HG03432 (cell line): ENCODE results near the gene UBE2I.

Source experiments
- ATAC-seq: cut with Tn5 transposase; IDR thresholded peaks from one replicate; pipeline ENCODE4 v1.9.1; 2021; ENCODE audit warnings: mild to moderate bottlenecking, moderate library complexity; ENCODE audit not compliant: unreplicated experiment

UBE2I gene

DNA sequence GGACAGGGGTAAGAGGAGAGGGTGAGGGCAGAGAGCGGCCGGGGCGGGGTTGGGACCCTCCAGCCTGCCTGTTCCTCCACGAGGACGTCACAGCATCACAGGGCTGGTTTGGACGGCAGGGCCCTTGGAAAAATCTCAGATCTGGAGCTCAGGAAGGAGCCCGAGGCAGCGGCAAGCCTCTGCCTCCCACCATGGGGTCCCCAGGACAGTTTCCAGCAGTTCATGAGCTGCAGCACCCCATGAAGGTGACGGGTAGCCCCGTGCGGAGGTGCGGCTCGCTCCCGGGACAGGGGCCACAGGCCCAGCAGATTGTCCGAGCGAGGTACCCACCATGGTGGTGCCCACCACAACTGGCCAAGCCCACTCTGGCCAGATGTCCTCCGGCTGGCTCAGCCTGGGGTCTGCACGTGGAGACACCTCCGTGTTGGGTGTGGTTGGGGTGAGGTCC lies 32.3 kb upstream of the UBE2I start:
- no peak for ATAC-seq

DNA sequence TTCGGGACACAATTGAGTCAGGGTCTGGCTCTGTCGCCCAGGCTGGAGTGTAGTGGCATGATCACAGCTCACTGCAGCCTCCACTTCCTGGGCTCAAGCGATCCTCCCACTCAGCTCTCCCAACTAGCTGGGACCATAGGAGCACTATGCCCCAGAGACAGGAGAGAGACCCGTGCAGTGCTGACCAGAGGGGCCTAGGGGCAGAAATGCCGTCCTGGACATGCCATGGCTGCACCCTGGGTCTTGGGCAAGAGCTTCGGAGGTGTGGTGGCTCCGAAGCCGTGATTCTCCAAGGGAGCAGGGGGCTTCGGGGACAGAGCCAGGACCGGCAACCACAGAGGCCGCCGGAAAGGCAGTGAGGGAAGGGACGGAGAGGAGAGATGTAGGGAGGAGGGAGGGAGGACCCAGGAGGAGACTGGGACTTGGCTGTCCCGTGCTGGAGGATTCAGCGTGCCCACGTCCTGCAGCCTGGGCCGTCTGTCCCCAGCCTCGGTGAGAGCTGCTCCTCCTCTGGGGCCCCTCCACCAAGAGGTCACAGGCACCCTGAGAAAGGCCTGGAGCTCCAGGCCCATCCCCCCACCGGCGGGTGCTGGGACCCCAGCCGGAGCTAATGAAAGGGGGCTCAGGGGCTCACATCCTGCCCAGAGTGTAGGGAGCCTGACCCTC lies 31.7 kb upstream of the UBE2I start:
- no peak for ATAC-seq

DNA sequence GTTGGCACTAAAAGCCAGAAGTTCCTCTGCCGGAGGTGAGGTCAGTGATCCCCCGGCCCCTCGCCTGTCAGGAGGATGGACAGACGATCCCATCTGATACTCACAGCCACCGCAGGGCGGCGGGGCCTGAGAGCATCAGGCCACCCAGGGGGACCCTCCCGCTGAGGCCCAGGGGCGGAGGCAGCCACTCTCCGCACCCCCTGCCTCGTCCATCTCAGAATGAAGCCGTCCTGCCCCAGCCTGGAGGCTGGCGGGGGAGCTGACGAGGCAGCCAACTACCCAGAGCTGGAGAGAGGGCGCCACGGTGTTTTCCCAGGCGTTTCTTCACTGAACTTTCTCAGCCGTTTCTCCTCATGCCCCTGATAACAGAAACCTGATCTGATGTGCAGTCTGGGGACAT lies 31.0 kb upstream of the UBE2I start:
- ATAC-seq: no peak

DNA sequence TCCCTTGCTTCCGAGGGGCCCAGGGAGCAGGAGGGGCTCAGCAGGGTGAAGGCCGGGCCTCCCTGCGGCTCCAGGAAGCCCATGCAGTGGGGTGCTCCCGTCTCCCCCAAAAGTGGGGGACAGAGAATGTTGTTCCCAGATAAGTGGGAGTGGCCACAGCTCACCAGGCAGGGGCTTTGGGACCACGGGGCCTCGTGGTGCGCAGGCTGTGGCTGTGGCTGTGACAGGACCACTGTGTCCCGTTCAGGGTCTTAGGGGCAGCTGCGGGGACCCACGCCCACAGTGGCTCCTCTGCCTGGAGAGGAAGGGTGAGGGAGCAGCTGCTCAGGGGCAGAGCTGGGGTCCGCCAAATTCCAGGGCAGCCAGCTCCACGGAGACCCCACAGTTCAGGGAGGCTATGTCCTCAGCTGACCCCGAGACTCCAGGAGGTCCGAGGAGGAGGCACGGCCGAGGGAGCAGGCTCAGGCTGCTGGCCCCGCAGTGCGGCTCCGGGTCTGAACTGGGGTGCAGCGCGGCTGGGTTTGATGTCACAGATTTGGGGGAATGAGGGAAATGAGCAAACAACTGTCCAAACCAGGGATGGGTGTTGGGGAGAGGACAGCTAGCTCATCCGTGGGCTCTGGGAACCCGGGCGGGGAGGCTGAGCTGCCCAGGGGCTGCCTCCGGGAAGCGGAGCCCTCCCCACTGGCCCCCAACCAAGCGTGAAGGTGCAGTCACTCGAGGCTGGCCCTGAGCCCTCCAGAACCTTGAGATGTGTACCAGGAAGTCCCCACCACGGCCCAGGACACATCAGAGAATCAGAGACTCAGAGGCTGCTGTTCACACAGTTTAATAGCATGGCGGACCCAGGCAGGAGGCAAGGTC lies 30.1 kb upstream of the UBE2I start:
- ATAC-seq: no peak

DNA sequence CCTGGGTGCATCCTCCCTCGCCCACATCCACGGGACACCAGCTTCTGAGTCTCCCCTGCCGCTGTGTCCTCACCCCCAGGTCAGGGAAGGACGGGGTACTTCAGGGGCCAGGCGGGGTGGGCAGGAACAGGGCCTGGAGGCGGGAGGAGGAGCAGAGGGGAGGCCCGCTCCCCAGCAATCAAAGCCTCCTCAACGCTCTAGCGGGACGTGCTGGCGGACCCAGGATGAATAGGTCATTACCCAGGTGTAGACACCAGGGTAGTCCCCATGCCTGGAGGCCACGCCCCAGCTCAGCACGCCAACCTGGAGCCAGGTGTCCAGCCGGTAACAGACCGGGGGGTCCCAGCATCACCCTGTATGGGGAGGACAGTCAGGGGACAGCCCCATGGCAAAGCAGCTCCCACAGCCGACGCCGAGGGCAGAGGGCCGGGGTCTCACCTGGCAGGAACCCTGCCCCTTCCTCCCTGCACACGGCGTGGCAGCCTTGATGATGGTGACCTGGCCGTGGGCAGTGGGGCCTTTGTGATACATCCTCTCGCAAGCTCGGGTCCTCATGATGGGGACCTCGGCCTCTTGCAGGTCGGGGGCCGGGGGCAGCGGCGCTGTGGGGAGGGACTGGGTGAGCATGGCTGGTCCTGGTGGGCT lies 29.4 kb upstream of the UBE2I start:
- no peak for ATAC-seq

DNA sequence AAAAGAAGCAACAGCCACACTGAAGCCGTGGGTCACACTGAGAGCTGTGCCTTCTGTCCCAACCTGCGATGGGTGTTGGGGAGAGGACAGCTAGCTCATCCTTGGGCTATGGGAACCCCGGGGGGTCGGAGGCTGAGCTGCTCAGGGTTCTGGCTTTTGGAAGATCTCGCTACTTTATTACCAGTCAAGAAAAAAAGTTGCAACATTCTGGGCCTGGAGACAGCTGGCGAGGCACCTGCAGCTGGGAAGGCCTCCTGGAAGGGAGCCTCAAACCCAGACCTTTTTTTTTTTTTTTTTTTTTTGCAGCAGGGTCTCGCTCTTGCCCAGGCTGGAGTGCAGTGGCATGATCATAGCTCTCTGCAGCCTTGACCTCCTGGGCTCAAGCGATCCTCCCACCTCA lies 28.7 kb upstream of the UBE2I start:
- no peak for ATAC-seq

DNA sequence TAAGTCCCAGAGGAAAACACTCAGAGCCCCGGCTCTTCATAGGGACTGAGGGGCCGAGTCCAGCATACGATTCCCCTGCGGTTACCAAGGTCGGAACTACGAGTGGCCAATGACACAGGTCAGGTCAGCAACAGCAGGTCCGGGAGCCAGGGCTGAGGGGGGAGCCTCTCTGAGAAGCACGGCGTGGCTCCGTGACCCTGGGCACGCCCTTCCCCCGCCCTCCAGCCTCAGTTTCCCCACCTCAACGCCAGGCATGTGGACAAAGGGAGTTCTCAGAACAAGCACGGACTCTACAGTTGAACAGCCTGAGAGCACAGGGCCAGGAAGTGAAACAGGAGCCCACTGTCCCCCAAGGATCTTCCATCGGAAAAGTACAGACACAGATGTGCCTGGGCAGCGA lies 27.9 kb upstream of the UBE2I start:
- no peak for ATAC-seq

DNA sequence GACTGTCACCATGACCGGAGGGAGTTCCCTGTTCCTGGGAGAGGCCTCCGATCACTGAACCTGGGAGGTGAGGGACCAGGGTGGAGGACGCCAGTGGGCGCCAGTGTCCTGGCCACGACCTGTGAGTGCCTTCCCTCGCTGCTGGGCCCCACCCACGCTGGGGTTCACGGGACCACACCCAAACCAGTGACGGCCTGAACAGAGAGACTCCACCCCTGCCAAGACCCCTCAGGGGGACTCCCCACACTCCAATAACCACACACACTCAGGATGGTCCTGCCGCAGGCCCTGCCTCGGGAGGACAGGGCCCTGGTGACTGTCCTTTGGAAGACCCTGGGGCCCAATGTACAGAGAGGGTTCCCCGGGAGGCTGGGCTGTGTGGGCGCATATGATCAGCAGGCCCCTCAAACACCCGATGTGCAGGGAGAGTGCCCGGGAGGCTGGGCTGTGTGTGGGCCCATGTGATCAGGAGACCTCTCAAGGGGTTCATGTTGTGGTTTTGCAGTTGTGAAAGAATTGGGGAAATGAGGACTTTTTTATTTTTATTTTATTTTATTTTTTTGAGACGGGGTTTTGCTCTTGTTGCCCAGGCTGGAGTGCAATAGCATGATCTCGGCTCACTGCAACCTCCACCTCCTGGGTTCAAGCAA lies 27.0 kb upstream of the UBE2I start:
- no peak for ATAC-seq

DNA sequence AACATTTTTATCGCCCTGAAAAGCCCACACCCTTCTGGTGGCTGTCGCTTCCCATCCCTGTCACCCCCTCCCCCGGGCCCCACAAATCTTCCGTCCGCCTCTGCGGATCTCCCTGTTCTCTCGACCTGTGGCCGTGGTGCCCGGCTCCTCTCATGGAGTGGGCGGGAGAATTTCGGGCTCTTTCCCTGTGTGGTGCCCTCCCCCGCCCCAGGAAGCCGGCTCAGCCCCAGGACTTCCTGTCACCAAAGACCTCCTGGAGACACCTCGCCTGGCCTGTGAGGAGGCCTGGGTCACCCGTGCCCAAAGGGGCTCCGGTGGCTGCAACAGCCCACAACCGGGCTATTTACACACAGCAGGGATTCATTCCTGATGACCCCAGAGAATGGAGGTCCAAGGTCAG lies 26.1 kb upstream of the UBE2I start:
- ATAC-seq: no peak

DNA sequence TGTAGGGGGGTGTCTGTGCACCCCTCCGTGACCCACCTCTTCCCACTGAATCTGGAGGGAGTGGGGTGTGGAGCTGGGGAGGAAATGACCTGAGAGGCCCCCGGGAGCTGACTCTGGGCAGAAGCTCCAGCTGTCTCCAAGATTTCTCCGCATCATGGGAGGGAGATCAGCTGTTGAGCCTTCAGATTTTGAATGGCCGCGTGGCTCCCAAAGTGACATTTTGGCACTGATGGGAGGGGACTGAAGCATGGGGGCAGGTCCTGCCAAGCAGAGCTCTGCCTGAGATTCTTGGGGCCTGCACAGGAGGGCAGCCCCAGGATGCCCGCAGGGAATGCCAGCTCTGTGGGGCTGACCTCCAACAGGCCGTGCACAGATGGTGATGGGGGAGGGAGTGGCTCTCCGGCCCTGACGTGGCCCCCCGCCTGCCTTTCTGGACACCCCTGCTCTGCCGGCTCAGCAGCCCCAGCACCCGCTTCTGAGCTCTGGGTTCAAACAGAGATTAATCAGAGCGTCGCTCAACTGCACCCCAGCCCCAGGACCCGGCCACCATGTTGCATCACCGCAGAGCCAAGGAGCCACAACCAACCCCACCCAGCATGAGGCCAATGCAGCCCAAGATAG lies 25.3 kb upstream of the UBE2I start:
- no peak for ATAC-seq

DNA sequence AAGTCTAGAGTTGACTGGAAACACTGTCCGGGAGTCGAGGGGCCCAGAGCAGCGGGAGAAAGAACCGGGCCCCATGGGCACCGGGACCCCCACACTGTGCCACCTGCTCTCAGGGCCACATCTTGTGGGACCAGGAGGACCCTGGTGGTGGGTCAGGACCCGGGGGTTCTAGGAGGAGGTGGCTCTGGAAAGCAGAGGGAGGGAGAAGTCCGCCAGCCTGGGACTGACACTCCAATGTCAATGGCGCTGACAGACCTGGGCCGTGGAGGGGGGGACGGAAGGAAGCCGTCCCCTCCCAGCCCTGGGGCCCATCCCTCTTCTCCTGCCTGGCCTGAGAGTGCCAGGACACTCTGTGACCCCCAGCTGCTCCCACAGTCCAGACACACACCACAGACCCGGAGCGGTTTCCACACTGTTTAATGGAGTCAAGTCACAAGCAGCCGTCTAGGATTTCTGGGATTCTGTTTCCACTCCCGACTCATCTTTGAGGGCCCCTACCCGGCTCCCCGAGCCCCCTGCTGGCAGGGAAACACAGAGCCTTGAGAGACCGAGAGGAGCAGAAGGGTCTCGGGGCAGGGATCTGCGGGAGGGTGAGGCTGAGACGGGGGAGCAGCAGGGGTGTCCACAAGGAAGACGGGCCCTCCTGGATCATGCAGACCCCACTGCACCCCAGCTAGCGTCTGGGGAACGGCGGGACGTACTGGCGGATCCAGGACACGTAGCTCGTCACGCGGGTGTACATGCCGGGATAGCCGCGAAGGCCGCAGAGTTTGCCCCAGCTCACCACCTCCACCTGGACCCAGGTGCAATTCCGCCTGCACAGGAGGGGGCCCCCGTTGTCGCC lies 23.5 kb upstream of the UBE2I start:
- ATAC-seq: no peak

DNA sequence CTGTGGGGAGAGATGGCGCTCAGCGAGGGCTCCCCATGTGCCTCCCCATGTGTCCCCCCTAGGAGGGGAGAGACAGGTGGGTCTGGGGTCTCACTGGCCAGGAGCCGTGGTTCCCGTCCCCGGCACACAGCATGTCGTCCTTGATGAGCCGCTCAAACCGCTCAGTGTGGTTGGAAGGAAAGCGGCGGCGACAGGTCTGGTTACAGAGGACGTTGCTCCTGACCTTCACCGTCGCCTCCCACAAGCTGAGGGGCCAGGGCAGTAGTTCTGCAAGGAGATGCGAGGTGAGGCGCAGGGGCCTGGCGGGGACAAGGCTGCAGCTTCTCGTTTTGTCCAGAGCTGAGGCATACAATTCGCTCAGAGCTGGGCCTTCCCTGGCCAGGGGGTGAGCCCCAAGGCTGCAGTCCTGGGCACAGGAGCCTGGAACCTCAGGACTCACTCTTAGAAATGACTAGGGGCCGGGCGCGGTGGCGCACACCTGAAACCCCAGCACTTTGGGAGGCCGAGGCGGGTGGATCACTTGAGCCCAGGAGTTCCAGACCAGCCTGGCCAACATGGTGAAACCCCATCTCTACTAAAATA lies 22.8 kb upstream of the UBE2I start:
- no peak for ATAC-seq

DNA sequence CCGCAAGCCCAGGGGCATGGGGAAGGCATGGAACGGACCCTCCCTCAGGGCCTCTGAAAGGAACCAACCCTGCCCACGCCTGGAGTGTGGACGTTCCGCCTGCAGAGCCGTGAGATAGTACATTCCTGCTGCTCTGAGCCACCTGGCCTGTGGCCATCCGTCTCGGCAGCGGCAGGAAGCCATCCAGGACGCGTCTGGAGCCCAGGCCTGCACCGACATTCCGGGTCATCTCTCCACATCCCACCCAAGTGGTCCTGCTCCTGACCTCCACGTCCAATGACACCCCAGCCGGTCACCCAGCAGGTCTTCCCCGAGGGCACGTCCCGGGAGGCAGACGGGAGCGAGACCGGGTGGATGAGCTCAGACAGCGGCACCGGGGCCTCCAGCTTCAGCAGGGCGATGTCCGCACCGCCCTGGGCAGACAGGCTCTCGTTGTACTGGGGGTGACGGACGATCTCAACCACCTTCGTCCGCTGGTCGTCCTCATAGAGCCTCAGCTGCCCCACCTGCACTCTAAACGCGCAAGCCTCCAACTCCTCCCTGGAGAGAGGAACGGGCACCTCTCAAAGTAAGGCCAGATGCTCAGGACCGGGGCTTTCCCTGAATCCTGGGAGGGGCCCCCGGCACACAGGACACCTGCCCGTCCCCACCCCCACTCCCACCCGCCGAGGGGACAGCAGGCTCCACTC lies 21.3 kb upstream of the UBE2I start:
- no peak for ATAC-seq

DNA sequence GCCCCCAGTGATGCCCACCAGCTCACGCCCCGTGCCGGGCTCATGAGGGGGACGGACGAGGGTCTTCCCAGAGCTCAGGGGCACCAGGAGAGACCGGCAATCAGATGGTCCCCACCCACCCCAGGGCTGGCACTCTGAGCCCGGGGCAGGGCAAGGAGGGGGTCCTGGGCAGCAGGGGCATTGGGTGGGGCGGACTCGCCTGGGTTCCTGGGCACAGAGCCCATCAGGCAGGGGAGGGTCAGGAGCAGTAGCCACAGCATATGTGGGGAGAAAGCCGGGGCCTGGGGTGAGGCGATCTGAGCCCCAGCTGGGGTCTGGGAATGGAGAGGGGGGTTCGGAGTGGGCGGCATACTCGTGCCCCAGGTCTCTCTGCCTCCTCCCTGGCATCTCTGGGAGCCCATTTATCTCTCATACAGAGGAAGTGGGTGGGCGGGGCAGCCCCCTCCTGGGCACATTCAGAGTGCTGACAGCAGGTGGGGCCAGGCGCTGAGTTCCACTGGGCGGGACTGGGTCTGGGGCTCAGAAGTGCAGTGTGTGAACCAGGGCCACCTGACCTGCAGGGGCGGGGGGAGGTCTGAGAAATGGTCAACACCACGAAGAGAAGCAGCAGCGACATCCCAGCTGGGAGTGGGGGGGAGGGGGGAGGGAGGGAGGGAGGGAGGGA lies 20.5 kb upstream of the UBE2I start:
- no peak for ATAC-seq

DNA sequence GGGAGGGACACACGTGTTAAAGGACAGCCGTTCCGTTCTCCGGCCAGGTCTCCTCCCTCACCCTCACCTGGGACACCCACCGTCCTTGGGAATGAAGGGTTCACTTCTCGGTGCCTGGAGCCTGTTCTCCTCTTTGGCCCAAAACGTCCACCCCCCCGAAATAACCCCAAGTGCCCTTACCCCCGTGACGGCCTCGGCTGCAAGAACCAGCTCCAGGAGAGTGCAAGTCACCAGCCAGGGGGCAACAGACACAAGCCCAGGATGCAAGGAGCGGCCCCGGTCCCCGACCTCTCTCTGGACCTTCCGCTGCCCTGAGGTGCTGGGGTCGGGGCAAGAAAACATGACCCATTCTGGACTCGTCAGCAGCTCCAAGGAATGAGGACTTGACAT lies 20.0 kb upstream of the UBE2I start:
- no peak for ATAC-seq

DNA sequence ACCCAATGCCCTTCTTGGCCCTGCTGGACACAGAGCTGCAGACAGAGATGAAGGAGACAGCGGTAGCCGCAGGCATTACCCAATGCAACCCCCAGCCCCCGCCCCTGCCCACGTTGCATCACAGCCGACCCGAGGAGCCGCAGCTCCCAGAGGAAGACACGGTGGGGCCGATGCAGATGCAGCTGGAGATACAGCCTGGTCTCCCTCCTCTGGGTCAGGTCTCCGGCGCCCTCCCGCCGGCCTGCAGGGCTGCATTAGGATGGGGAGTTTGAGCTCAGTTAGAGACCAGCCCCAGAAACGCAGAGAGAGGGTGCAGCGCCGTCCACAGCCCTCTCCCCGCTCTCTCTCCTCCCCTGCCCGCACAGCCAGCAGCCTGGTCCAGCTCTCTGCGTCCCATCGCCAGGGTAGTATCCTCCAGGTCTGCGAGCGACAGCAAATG lies 19.4 kb upstream of the UBE2I start:
- ATAC-seq: no peak

DNA sequence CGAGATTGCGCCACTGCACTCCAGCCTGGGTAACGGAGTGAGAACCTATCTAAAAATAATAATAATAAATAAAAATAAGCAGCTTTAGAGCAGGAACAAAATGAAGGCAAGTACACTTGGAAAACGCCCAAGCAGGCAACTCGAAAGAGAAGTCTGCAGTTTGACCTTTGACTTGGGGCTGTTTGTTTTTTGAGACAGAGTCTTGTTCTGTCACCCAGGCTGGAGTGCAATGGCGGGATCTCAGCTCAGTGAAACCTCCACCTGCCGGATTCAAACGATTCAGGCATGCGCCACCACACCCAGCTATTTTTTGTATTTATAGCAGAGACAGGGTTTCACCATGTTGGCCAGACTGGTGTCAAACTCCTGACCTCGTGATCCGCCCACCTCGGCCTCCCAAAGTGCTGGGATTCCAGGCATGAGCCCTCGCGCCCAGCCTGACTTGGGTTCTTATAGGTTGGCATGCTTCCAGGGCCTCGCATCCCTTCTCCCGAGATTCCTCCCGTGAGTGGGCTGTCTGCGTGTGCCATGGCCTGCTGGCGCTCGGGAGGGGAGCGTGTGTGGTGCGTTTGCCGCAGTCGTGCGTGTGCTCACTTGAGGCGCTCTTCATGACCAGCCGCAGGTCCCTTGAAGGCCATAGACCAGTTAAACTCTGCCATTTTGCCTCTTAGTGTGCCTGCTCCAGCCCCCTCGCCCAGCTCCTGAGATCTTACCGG lies 18.4 kb upstream of the UBE2I start:
- no peak for ATAC-seq

DNA sequence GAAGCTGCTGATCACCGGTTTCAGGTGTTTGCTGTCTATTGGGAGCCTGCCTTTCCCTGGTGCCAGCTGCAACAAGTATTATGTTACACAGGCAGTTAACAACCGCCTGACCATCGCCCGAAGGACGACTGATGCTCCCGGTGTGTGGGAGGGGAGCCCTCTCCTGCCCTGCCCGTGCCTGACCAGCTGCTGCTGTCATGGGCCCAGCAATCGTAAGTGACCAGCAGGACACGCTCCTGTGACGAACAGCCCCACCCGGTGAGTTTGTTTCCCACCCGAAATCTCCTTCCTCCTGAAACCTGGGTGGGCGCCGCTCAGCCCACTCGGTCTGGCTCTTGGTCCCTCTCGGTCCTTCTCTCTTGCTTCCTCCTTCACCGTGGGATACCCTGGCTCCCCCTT lies 17.9 kb upstream of the UBE2I start:
- ATAC-seq: no peak
